ENCODE measurements around the gene SCGB1D1. TPM values are rescaled to one million over a fixed set of nuclear protein-coding genes. Genes with fewer than 3 reads are reported as not detected.

Gene SCGB1D1
- total and polyA plus RNA-seq, 2 of the 8 experiments (the other 6 are each of a cell fraction or from before 2014, with no cell fraction given), result not detected

DNA sequence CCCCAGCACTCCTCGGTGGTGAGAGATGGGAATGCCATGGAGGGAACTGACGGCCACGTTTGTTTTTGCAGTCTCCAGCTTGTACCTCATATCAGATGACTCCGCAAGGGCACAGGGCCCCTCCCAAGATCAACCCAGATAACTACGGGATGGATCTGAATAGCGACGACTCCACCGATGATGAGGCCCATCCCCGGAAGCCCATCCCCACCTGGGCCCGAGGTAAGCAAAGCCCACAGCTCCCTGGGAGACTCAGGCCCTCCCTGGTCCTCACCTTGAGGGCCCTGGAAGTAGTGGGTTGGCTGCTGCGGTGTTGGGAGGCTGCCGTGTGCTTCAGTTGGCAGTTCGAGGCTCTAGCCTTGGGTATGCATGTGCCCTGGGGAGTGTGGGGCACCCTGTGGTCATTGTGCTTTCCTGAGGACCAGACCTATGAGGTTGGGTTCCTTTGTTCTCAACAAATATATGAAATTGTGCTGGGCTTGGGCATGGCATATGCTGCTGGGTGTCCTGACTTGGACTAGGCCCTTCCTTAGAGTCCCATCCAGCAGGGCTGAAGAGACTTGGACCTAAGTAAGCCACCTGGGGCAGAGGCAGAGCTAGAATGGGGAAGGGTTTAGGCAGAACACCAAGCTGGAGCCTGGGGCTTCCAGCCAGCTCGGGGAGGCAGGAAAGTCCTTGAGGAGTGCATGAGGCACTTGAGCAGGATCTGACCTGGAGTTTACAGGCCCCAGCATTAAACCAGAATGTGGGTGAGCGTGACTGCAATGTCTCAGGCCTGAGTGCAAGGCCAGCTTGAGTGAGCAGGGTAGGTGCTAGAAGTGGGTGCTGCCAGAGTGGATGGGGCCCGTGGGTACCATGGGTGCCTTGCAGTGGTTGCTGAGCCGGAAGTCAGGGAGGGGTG lies 39.8 kb upstream of the SCGB1D1 start:
- no peak overlapping the region for H4K91ac ChIP-seq (replicated peaks; ENCODE audit: insufficient read length, low read length)
- no peak overlapping the region for H2BK120ac ChIP-seq (replicated peaks; ENCODE audit: low read depth, low read length)
- H2BK15ac ChIP-seq (ENCODE audit: low read length), result no peak overlapping the region
- CTCF ChIA-PET (ENCODE audit: partially characterized antibody), result interaction anchor here (0.9 to 1.6 kb wide), 4 partner anchors 7 to 57 kb away, joined by 3 to 6 read pairs (median 4); no protein-coding TSS in a partner anchor
- H4K20me1 ChIP-seq (replicated peaks in 1 of 2; ENCODE audit: control insufficient read depth in 1 of 2, insufficient read depth in 2 of 2, low read length in 2 of 2), result peaks cover 0 to 18% of the 10 kb centered on the region in 2 experiments
- H2BK20ac ChIP-seq (ENCODE audit: low read length), result no peak overlapping the region
- no peak for FAIRE-seq
- H3K4me1 ChIP-seq (replicated peaks in 1 of 4; ENCODE audit: control insufficient read depth in 3 of 4, insufficient read depth in 4 of 4, low read length in 3 of 4), result no peaks in the 10 kb centered on the region
- no peaks in the 10 kb centered on the region for H3K23me2 ChIP-seq (ENCODE audit: low read depth, low read length)
- no peak for DNase-seq (ENCODE audit: low read depth in 1 of 2, low spot score in 2 of 2)
- H3K27ac ChIP-seq (ENCODE audit: low read depth, low read length), result no peak overlapping the region
- no peaks in the 10 kb centered on the region for H3K79me1 ChIP-seq (ENCODE audit: low read depth, low read length)
- 91% methylated on average over 17 of the region's 17 CpGs; no CpG with 5 or more reads in 1 of the 2 experiments for WGBS, 2 experiments (ENCODE audit: extremely low coverage in 1 of 2, insufficient coverage in 1 of 2, insufficient read length in 1 of 2, insufficient replicate concordance in 2 of 2, low coverage in 1 of 2, low lambda C conversion rate in 2 of 2, missing lambda C conversion rate in 1 of 2)
- H3K4ac ChIP-seq (replicated peaks; ENCODE audit: insufficient read length, low read depth, low read length), result no peak overlapping the region
- no peak overlapping the region for H2AFZ ChIP-seq (ENCODE audit: low read length)
- no peak overlapping the region for H2BK5ac ChIP-seq (ENCODE audit: low read depth, low read length)
- no peaks in the 10 kb centered on the region for H3K79me2 ChIP-seq (ENCODE audit: control insufficient read depth in 1 of 2, insufficient read depth in 2 of 2, low read length in 2 of 2)
- peaks cover 25 to 70% (median 56%) of the 10 kb centered on the region in 4 experiments for H3K36me3 ChIP-seq (ENCODE audit: control insufficient read depth in 2 of 4, insufficient read depth in 4 of 4, low read length in 3 of 4)
- no peak overlapping the region for H3K4me2 ChIP-seq (ENCODE audit: insufficient read depth in 1 of 2, low read depth in 2 of 2, low read length in 2 of 2)
- no peak overlapping the region for H3K14ac ChIP-seq (ENCODE audit: insufficient read length)
- H3K4me3 ChIP-seq (ENCODE audit: extremely low read depth in 1 of 4, insufficient read depth in 2 of 4, low read depth in 3 of 4, low read length in 4 of 4), result no peak overlapping the region
- no peak overlapping the region for H3K23ac ChIP-seq (ENCODE audit: insufficient read length)
- H4K5ac ChIP-seq (ENCODE audit: insufficient read length, low read depth, low read length), result no peak overlapping the region
- H3K56ac ChIP-seq (replicated peaks; ENCODE audit: insufficient read length, low read depth, low read length), result no peak overlapping the region
- POLR2A ChIA-PET (ENCODE audit: partially characterized antibody), result no interaction called here
- H3K18ac ChIP-seq (ENCODE audit: extremely low read depth, low read length), result no peak overlapping the region
- H4K8ac ChIP-seq (ENCODE audit: extremely low read depth, insufficient read depth, low read length), result no peak overlapping the region
- no peak overlapping the region for H3K9ac ChIP-seq (replicated peaks in 1 of 4; ENCODE audit: extremely low read depth in 1 of 4, low read depth in 3 of 4, low read length in 3 of 4)
- TF ChIP-seq, protein P1, sequence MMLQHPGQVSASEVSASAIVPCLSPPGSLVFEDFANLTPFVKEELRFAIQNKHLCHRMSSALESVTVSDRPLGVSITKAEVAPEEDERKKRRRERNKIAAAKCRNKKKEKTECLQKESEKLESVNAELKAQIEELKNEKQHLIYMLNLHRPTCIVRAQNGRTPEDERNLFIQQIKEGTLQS (IDR thresholded peaks at IDR 0.05; ENCODE audit: insufficient read depth, low read depth, low read length), result no peak
- no peak for TF ChIP-seq RAD21 (IDR thresholded peaks at IDR 0.05 in 1 of 2, conservative IDR thresholded peaks at IDR 0.05 in 1 of 2; ENCODE audit: low read depth in 2 of 2, low read length in 2 of 2)
- TF ChIP-seq GTF2F1 (IDR thresholded peaks at IDR 0.05; ENCODE audit: borderline replicate concordance, low read depth, low read length), result no peak
- TF ChIP-seq BRCA1 (IDR thresholded peaks at IDR 0.05; ENCODE audit: low read depth, low read length), result no peak
- TF ChIP-seq POU5F1 (IDR thresholded peaks at IDR 0.05; ENCODE audit: low read depth, low read length), result no peak
- no peaks in the 10 kb centered on the region for H3K27me3 ChIP-seq (replicated peaks in 1 of 4; ENCODE audit: control insufficient read depth in 3 of 4, extremely low read depth in 1 of 4, insufficient read depth in 3 of 4, low read length in 3 of 4)
- no peak overlapping the region for H2AK5ac ChIP-seq (ENCODE audit: low read depth, low read length)
- H2BK12ac ChIP-seq (ENCODE audit: low read depth, low read length), result no peak overlapping the region
- H3K9me3 ChIP-seq (ENCODE audit: insufficient read depth in 2 of 2, low read depth in 1 of 2, low read length in 1 of 2), result no peaks in the 10 kb centered on the region

Measured in H1 (cell line).